ENCODE results near the gene NELL1. TPM values are rescaled to one million over a fixed set of nuclear protein-coding genes. Genes with fewer than 3 reads are reported as not detected.

Gene NELL1
- total RNA-seq, 1 experiment from 2014 or later = 0.19 TPM

DNA sequence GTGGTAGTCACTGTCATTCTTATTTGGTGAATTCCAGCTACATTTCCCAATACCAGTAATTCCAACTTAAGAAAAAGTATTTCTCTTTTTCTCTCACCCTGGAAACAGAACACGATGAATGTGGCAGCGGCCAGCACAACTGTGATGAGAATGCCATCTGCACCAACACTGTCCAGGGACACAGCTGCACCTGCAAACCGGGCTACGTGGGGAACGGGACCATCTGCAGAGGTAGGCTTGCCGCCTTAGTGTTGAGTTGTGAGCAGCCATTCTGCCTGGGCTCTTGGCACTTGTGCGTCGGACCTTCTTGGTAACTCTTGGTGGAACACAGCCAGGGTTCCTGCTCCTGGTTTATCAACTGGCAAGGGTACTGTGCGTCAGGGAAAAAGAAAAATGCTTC lies 559.8 kb downstream of the NELL1 start:
- H3K4me2 ChIP-seq (ENCODE audit: low read depth, low read length, poor library complexity, severe bottlenecking) = no peak overlapping the region
- no peak overlapping the region for H2AFZ ChIP-seq (ENCODE audit: low read length)
- 0 out of 2 replicates have a peak, but pooled peaks cover 3% of the 10 kb centered on the region for H3K27me3 ChIP-seq (ENCODE audit: low read length)
- H3K9me2 ChIP-seq (replicated peaks; ENCODE audit: insufficient read depth, low read length) = no peaks in the 10 kb centered on the region
- H3K4me1 ChIP-seq (ENCODE audit: low read length) = no peaks in the 10 kb centered on the region
- H3K79me2 ChIP-seq (ENCODE audit: low read length) = no peaks in the 10 kb centered on the region
- no peaks in the 10 kb centered on the region for H3K9me3 ChIP-seq (ENCODE audit: low read length)
- no peak overlapping the region for H3K27ac ChIP-seq (ENCODE audit: low read length)
- no peaks in the 10 kb centered on the region for H4K20me1 ChIP-seq (ENCODE audit: insufficient read depth, low read depth, low read length)
- no peak overlapping the region for H3K4me3 ChIP-seq (ENCODE audit: low read length)
- no peaks in the 10 kb centered on the region for H3K36me3 ChIP-seq (ENCODE audit: insufficient read depth, low read length)
- H3K9ac ChIP-seq (ENCODE audit: low read length) = no peak overlapping the region
- DNase-seq = no peak

DNA sequence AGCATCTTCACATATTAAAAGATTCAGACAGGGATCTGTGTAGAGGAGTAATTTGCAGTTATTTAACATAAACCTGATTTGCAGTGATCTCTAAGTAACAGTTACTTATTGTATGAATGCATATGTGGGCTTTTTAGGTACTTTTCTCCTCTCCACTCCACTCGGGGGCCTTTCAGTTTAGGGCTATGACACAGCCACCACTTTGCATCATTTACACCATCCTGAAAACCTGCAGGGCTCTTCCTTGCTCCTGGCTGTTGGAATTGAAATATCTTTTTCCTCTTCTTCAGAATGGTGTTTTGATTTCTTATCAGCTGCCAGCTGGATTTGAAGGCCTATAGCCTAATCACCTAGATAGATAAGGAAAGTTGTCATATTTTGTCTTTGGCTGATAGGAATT lies 580.8 kb downstream of the NELL1 start:
- H3K9me2 ChIP-seq (replicated peaks; ENCODE audit: insufficient read depth, low read length) = no peaks in the 10 kb centered on the region
- H3K4me2 ChIP-seq (ENCODE audit: low read depth, low read length, poor library complexity, severe bottlenecking) = no peak overlapping the region
- no peak for DNase-seq
- no peak overlapping the region for H3K4me3 ChIP-seq (ENCODE audit: low read length)
- no peaks in the 10 kb centered on the region for H3K4me1 ChIP-seq (ENCODE audit: low read length)
- H3K27ac ChIP-seq (ENCODE audit: low read length) = no peak overlapping the region
- H3K27me3 ChIP-seq (ENCODE audit: low read length) = no peaks in the 10 kb centered on the region
- H4K20me1 ChIP-seq (ENCODE audit: insufficient read depth, low read depth, low read length) = no peaks in the 10 kb centered on the region
- no peaks in the 10 kb centered on the region for H3K9me3 ChIP-seq (ENCODE audit: low read length)
- H3K9ac ChIP-seq (ENCODE audit: low read length) = no peak overlapping the region
- H3K36me3 ChIP-seq (ENCODE audit: insufficient read depth, low read length) = no peaks in the 10 kb centered on the region
- no peaks in the 10 kb centered on the region for H3K79me2 ChIP-seq (ENCODE audit: low read length)
- H2AFZ ChIP-seq (ENCODE audit: low read length) = no peak overlapping the region

GRCh38 chr11:21254055-21254454 lies 584.7 kb downstream of the NELL1 start:
- H3K27me3 ChIP-seq (ENCODE audit: low read length) = no peaks in the 10 kb centered on the region
- H3K79me2 ChIP-seq (ENCODE audit: low read length) = no peaks in the 10 kb centered on the region
- H2AFZ ChIP-seq (ENCODE audit: low read length) = no peak overlapping the region
- no peaks in the 10 kb centered on the region for H3K9me3 ChIP-seq (ENCODE audit: low read length)
- H4K20me1 ChIP-seq (ENCODE audit: insufficient read depth, low read depth, low read length) = no peaks in the 10 kb centered on the region
- no peaks in the 10 kb centered on the region for H3K4me1 ChIP-seq (ENCODE audit: low read length)
- H3K36me3 ChIP-seq (ENCODE audit: insufficient read depth, low read length) = no peaks in the 10 kb centered on the region
- no peaks in the 10 kb centered on the region for H3K9me2 ChIP-seq (replicated peaks; ENCODE audit: insufficient read depth, low read length)
- H3K9ac ChIP-seq (ENCODE audit: low read length) = no peak overlapping the region
- H3K4me2 ChIP-seq (ENCODE audit: low read depth, low read length, poor library complexity, severe bottlenecking) = no peak overlapping the region
- no peak overlapping the region for H3K4me3 ChIP-seq (ENCODE audit: low read length)
- no peak overlapping the region for H3K27ac ChIP-seq (ENCODE audit: low read length)
- no peak for DNase-seq

GRCh38 chr11:21254790-21255189 lies 585.4 kb downstream of the NELL1 start:
- H3K36me3 ChIP-seq (ENCODE audit: insufficient read depth, low read length) = no peaks in the 10 kb centered on the region
- H3K27me3 ChIP-seq (ENCODE audit: low read length) = no peaks in the 10 kb centered on the region
- no peak overlapping the region for H3K4me2 ChIP-seq (ENCODE audit: low read depth, low read length, poor library complexity, severe bottlenecking)
- no peaks in the 10 kb centered on the region for H3K79me2 ChIP-seq (ENCODE audit: low read length)
- no peaks in the 10 kb centered on the region for H3K4me1 ChIP-seq (ENCODE audit: low read length)
- no peaks in the 10 kb centered on the region for H3K9me3 ChIP-seq (ENCODE audit: low read length)
- H3K4me3 ChIP-seq (ENCODE audit: low read length) = no peak overlapping the region
- no peaks in the 10 kb centered on the region for H3K9me2 ChIP-seq (replicated peaks; ENCODE audit: insufficient read depth, low read length)
- no peak for DNase-seq
- no peak overlapping the region for H3K9ac ChIP-seq (ENCODE audit: low read length)
- H4K20me1 ChIP-seq (ENCODE audit: insufficient read depth, low read depth, low read length) = no peaks in the 10 kb centered on the region
- no peak overlapping the region for H3K27ac ChIP-seq (ENCODE audit: low read length)
- no peak overlapping the region for H2AFZ ChIP-seq (ENCODE audit: low read length)

DNA sequence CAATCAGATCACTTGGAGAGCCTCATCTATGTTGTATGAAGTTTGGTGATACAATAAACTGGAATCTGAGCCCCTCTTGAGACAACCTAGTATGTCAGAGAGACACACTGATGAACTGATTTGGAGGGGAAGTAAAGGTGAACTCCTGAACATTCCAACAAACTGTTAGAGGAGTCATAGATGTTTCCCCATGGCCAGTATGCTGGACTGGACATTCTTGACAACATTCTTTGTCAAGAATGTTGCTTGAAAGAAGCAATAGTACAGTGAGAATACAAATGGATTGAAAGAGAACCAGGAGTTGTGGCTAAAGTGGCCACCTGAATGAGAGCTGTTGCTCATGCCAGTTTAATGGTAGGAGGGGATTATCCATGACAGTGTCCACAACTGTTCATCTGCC lies 588.1 kb downstream of the NELL1 start:
- no peaks in the 10 kb centered on the region for H3K79me2 ChIP-seq (ENCODE audit: low read length)
- H3K4me1 ChIP-seq (ENCODE audit: low read length) = no peaks in the 10 kb centered on the region
- DNase-seq = no peak
- H3K36me3 ChIP-seq (ENCODE audit: insufficient read depth, low read length) = no peaks in the 10 kb centered on the region
- no peak overlapping the region for H3K27ac ChIP-seq (ENCODE audit: low read length)
- no peaks in the 10 kb centered on the region for H3K9me2 ChIP-seq (replicated peaks; ENCODE audit: insufficient read depth, low read length)
- no peaks in the 10 kb centered on the region for H3K9me3 ChIP-seq (ENCODE audit: low read length)
- H2AFZ ChIP-seq (ENCODE audit: low read length) = no peak overlapping the region
- no peaks in the 10 kb centered on the region for H4K20me1 ChIP-seq (ENCODE audit: insufficient read depth, low read depth, low read length)
- no peaks in the 10 kb centered on the region for H3K27me3 ChIP-seq (ENCODE audit: low read length)
- H3K4me3 ChIP-seq (ENCODE audit: low read length) = no peak overlapping the region
- H3K4me2 ChIP-seq (ENCODE audit: low read depth, low read length, poor library complexity, severe bottlenecking) = no peak overlapping the region
- H3K9ac ChIP-seq (ENCODE audit: low read length) = no peak overlapping the region

DNA sequence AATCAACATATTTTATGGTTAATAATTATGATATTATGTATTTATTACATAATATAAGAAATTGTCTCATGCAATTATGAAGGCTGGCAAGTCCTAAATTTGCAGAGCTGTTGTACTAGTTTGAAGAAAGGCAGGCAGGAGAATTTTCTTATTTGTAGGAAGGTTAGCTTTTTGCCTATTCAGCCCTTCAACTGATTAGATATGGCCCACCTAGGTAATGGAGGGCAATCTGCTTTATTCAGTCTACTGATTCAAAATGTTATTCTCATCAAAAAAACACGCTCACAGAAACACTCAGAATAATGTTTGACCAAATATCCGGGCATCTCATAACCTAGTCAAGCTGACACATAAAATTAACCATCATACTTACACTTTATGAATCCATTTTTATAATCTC lies 589.0 kb downstream of the NELL1 start:
- DNase-seq = no peak
- Histone ChIP-seq H3K27ac (ENCODE audit: low read length) (no peak overlapping the region), H4K20me1 (ENCODE audit: insufficient read depth, low read depth, low read length) (no peaks in the 10 kb centered on the region), H3K4me3 (ENCODE audit: low read length) (no peak overlapping the region), H3K9ac (ENCODE audit: low read length) (no peak overlapping the region), H3K79me2 (ENCODE audit: low read length) (no peaks in the 10 kb centered on the region), H3K4me2 (ENCODE audit: low read depth, low read length, poor library complexity, severe bottlenecking) (no peak overlapping the region), H3K4me1 (ENCODE audit: low read length) (no peaks in the 10 kb centered on the region), H3K27me3 (ENCODE audit: low read length) (no peaks in the 10 kb centered on the region), H3K36me3 (ENCODE audit: insufficient read depth, low read length) (no peaks in the 10 kb centered on the region), H2AFZ (ENCODE audit: low read length) (no peak overlapping the region), H3K9me3 (ENCODE audit: low read length) (no peaks in the 10 kb centered on the region), H3K9me2 (replicated peaks; ENCODE audit: insufficient read depth, low read length) (no peaks in the 10 kb centered on the region)

DNA sequence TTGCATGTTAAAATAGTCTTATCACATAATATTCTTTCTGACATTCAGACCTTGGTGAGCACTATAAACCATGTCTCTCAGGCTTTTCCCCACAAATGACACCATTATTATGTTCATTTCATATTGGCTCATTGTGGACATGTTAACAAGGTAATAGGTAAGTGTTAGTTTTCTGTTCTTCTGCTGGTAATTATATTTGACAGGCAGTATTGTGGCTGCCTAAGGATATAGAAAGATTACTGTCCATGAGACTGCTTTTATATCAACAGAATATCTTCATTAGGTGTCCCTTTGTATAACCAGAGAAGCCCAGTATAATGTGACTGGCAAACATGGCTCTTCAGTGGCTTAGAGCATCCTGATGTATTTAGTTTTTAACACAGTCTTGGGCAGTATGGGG lies 590.7 kb downstream of the NELL1 start:
- H3K79me2 ChIP-seq (ENCODE audit: low read length) = no peaks in the 10 kb centered on the region
- H3K27me3 ChIP-seq (ENCODE audit: low read length) = no peaks in the 10 kb centered on the region
- no peak overlapping the region for H3K4me2 ChIP-seq (ENCODE audit: low read depth, low read length, poor library complexity, severe bottlenecking)

GRCh38 chr11:21262992-21263391 lies 593.6 kb downstream of the NELL1 start:
- Histone ChIP-seq H2AFZ (ENCODE audit: low read length) (no peak overlapping the region), H3K4me1 (ENCODE audit: low read length) (no peaks in the 10 kb centered on the region), H3K9me3 (ENCODE audit: low read length) (no peaks in the 10 kb centered on the region), H3K36me3 (ENCODE audit: insufficient read depth, low read length) (no peaks in the 10 kb centered on the region), H3K79me2 (ENCODE audit: low read length) (no peaks in the 10 kb centered on the region), H4K20me1 (ENCODE audit: insufficient read depth, low read depth, low read length) (no peaks in the 10 kb centered on the region), H3K9me2 (replicated peaks; ENCODE audit: insufficient read depth, low read length) (no peaks in the 10 kb centered on the region), H3K27me3 (ENCODE audit: low read length) (no peaks in the 10 kb centered on the region), H3K27ac (ENCODE audit: low read length) (no peak overlapping the region), H3K4me3 (ENCODE audit: low read length) (no peak overlapping the region), H3K9ac (ENCODE audit: low read length) (no peak overlapping the region), H3K4me2 (ENCODE audit: low read depth, low read length, poor library complexity, severe bottlenecking) (no peak overlapping the region)
- DNase-seq = no peak

More for the DNA sequence above, 590.7 kb downstream of the NELL1 start:
- Histone ChIP-seq H3K36me3 (ENCODE audit: insufficient read depth, low read length) (no peaks in the 10 kb centered on the region), H4K20me1 (ENCODE audit: insufficient read depth, low read depth, low read length) (no peaks in the 10 kb centered on the region), H3K9ac (ENCODE audit: low read length) (no peak overlapping the region), H3K4me1 (ENCODE audit: low read length) (no peaks in the 10 kb centered on the region), H3K9me3 (ENCODE audit: low read length) (no peaks in the 10 kb centered on the region), H3K9me2 (replicated peaks; ENCODE audit: insufficient read depth, low read length) (no peaks in the 10 kb centered on the region), H3K27ac (ENCODE audit: low read length) (no peak overlapping the region), H3K4me3 (ENCODE audit: low read length) (no peak overlapping the region), H2AFZ (ENCODE audit: low read length) (no peak overlapping the region)
- no peak for DNase-seq

DNA sequence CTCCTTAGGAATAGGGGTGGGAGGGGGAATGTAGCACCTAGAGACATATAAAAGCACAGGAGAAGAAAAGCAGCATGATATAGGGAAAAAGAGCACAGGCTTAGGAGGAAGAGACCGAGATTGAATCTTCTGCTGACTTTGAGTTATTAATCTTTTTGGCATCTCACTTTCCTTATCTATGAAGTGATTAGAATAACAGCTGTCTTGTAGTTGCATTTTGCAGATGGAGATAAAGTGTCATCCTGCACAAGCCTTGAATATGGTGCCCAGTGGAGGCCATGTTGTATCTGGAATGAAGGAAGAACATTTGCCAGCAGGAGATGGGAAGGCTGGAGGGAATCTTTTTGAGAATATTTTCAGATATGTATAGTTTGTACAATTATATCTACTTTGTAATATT lies 594.7 kb downstream of the NELL1 start:
- Histone ChIP-seq H3K9me2 (replicated peaks; ENCODE audit: insufficient read depth, low read length) (no peaks in the 10 kb centered on the region), H3K4me3 (ENCODE audit: low read length) (no peak overlapping the region), H3K9ac (ENCODE audit: low read length) (no peak overlapping the region), H3K4me1 (ENCODE audit: low read length) (no peaks in the 10 kb centered on the region), H3K4me2 (ENCODE audit: low read depth, low read length, poor library complexity, severe bottlenecking) (no peak overlapping the region), H3K9me3 (ENCODE audit: low read length) (no peaks in the 10 kb centered on the region), H3K79me2 (ENCODE audit: low read length) (no peaks in the 10 kb centered on the region), H4K20me1 (ENCODE audit: insufficient read depth, low read depth, low read length) (no peaks in the 10 kb centered on the region), H3K27me3 (ENCODE audit: low read length) (peaks cover 2% of the 10 kb centered on the region; the same call in 1 of the 2 replicates), H3K27ac (ENCODE audit: low read length) (no peak overlapping the region), H2AFZ (ENCODE audit: low read length) (no peak overlapping the region), H3K36me3 (ENCODE audit: insufficient read depth, low read length) (no peaks in the 10 kb centered on the region)
- DNase-seq = no peak

Data from Karpas-422 (cell line).